HG03103 (cell line): ENCODE results near the gene ZNF784.
A peak's percentile ranks its signal among the peaks of the same experiment; 100 is the strongest.
"Not testable (repeated sequence)": the region's sequence is repeated elsewhere in the genome, so short reads cannot be mapped to it uniquely, and the experiment has no call there.

Experiments
- ATAC-seq: cut with Tn5 transposase; IDR thresholded peaks from one replicate; pipeline ENCODE4 v1.9.1; 2021; ENCODE audit warnings: low read depth; ENCODE audit not compliant: unreplicated experiment

The ZNF784 gene

DNA sequence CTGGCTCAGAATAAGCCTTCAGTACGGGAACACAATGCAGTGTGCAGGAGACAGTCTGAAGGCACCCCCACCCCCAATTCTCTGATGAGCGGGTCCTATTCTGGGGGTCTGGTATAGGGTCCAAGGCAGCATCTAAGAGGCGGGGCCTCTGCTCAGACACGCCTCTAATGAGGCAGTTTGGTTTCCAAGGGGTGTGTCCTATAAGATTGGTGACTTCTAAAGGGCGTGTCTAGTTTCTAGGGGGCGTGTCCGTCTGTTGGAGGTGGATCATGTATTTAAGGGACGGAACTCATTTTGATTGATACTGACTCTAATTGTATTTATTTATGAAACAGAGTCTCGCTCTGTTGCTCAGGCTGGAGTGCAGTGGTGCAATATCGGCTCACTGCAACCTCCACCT lies 33.7 kb downstream of the ZNF784 start:
- ATAC-seq: no peak

DNA sequence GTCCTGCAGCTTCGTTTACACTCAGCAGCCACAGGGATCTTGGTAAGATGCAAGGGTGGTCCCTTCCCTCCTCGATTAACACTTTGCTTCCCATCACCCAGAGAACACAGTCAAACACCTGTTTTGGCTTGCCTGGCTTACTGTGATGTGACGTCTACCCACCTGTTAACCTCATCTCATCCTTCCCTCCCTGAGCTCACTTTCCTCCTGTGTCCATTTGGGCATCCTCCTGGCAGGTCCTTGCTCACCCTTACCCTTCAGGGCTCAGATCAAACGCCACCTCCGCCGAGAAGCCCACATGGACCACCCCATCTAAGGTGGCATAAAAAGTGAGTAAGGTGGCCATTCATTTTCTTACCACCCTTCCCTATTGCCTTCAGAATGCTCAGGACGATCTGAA lies 34.3 kb downstream of the ZNF784 start:
- no peak for ATAC-seq

- no peak for ATAC-seq
Observed at GRCh38 chr19:55588738-55589137, 35.6 kb downstream of the ZNF784 start.

- ATAC-seq: peak; percentile 93
Observed at GRCh38 chr19:55586976-55587668, 37.2 kb downstream of the ZNF784 start.

DNA sequence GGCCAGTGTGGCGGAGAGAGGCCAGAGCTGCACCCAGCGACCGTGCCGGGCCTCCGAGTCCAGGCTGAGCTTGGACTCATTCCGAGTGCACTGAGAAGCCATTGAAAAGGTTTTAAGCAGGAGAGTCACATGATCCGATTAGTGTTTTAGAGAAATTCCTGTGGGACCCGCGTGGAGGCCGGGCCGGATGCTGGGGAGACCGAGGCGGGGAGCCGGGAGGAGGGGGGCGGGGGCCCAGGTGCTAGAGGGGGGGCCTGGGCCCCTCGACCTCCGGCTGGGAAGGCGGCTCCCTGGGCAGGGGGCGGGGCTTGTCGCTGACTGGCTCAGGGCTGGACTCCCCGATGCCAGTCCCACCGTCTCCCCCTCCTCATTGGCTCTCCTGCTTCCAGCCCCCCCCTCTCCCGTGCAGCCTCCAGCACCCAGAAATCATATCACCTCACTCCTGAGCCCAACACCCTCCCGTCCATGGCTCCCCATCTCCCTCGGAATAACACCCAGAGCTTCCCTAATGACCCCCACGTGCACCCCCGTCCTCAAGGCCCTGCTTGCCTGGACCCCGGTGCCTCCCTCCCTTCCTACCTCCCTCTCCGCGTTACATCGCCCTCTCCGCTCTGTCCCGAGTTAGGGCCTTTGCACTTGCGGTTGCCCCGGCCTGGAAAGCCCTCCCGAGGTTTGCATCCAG lies 38.6 kb downstream of the ZNF784 start:
- ATAC-seq: no peak

GRCh38 chr19:55584871-55585270 lies 39.5 kb downstream of the ZNF784 start:
- ATAC-seq: no peak

DNA sequence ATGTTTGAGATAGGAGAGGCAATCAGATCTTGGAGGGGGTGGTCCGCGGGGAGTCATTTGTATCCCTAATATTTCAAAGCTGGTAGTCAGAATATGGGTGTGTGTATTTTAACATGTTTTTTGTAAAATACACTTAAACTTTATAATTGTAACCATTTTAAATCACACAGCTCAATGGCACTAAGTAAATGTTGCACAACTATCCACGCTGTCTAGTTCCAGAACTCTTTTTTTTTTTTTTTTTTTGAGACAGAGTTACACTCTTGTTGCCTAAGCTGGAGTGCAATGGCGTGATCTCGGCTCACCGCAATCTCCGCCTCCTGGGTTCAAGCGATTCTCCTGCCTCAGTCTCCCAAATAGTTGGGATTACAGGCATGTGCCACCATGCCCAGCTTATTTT lies 40.5 kb downstream of the ZNF784 start:
- not testable (repeated sequence) for ATAC-seq

DNA sequence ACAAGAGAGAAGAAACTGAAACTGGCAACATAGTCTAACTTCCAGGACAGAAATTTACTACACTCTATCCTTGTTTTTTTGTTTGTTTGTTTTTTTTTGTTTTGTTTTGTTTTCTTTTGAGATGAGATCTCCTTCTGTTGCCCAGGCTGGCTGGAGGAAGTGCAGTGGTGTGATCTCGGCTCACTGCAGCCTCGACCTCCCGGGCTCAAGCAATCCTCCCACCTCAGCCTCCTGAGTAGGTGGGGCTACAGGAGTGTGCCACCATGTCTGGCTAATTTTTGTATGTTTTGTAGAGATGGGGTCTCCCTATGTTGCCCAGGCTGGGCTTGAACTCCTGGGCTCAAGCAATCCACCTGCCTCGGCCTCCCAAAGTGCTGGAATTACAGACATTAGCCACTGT lies 42.1 kb downstream of the ZNF784 start:
- not testable (repeated sequence) for ATAC-seq

DNA sequence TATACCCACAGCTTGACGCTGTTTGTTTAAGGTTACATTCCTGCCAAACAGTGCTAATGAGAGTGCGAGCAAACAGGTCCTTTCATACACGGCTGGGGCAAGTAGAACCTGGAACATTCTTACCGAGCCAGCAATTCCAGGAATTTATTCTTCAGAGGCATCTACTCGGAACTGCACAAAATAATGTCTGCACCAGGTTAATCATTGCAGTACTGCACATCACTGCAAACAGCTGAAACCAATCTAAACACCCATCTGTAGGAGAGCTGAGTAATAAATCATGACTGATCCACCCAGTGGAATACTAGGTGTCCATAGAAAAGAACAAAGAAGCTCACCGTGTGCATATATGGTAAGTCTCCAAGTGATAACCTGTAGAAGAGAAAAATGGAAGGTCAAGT lies 42.5 kb downstream of the ZNF784 start:
- ATAC-seq: no peak

- no peak for ATAC-seq
Observed at GRCh38 chr19:55581145-55581822, 43.1 kb downstream of the ZNF784 start.

GRCh38 chr19:55580628-55581144 lies 43.7 kb downstream of the ZNF784 start, which contains the start of gene ZNF579:
TSS of gene ZNF579 (minus strand) at chr19:55580848. CDS start at chr19:55579639, 1,209 bp downstream.
- ATAC-seq: peak; percentile 46

DNA sequence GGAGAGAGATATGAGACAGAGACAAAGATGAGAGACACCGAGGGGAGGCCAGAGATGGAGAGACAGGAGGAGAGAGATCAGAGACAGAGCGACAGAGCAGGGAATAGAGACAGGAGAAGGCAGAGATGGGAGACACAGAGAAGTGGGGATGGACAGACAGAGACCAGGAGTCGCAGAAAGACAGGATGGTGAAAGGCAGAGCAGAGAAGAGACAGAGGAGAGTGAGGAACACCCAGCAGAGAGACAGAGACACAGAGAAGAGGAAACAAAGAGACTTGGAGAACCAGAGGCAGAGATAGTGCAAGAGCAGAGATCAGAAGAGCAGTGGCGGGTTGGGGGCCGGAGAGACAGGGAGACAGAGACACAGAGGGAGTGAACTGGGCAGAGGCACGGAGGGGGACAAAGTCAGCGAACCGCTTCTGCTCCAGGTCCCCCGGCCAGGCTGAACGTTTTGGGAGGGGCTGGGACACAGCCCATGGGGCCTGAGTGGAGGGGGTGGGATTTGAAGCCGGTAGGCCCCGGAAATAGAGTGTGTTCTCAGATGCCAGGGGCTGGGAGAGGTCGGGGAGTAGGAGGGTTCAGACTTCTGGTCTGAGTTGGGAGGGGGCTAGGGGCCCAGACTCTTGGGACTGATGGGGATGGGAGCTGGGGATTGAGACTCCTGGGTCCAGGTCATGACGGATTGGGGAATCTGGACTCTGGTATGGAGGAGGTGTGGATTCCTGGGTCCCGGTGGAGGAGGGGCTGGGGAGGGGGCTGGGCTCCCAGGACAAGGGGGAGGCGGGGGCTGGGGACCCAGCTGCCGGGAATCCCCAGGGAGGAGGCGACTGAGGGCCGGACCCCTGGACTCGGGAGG lies 44.4 kb downstream of the ZNF784 start:
- ATAC-seq: no peak

DNA sequence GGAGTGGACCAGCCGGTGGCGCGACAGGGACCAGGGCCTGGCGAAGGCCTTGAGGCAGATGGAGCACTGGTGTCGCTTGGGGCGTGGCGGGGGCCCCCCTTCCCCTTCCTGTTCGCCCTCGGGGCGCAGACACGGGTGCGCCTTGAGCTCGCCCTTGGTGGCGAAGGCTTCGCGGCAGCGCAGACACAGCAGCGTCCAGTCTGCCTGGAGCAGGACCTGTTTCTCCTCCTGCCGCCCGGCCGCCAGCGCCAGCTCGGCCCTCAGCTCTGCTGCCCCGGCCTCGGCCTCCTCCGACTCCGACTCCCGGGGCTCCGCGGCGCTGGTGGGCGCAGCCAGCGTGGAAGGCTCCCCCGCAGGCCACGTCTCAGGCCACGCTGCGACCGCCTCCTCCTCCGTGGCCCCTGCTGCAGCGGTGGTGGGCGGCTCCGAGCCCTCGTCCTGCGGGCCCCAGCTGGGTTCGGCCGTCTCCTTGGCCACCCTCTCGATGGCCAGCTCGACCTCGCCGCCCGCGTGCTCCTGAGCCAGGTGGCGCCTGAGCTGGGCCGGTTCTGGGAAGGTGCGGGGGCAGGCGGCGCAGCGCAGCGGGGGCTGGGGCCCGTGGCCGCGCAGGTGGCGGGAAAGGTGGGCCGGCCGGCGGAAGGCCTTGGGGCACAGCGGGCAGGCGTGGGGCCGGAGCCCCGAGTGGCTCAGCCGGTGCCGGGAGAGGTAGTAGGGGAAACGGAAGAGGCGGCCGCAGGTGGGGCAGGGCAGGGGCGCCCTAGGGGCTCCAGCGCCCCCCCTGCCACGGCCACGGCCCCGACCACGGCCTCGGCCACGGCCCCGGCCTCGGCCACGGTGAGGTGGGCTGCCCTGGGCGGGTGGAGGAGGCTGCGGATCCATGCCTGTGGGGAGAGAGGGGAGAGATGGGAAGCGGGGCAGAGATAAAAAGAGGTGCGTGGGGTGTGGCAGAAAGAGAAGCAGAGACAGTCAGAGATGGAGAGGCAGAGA lies 45.3 kb downstream of the ZNF784 start:
- no peak for ATAC-seq

DNA sequence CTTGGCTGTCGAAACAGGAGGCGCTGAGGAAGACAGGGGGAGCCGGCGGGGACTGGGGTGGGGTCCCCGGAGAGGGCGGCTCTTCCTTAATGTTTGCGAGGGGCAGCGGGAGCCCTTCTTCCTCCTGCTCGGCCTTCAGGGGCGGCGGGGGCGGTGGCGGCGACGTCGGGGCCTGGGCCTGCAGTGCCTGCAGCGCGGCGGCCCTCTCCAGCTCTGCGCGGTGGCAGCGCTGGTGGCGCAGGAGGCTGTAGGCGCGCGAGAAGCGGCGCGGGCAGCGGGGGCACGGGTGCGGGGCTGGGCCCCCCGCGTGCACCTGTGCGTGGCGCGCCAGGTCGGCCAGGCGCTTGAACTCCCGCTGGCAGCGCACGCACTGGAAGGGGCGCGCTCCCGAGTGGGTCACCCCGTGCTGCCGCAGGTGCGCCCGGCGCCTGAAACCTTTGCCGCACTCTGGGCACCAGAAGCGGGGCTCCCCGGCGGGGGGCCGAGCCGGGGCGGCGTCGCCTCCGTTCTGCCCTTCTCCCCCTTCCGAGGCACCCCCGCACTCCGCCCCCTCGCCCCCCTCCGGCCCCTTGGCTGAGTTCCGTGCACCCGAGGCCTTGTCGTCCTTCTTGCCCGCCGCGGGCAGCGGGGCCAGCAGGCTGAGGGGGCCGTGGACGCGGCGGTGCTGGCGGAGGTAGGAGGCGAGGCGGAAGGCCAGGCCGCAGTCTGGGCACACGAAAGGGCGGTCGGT lies 46.2 kb downstream of the ZNF784 start:
- no peak for ATAC-seq

GRCh38 chr19:55576746-55577145 lies 47.6 kb downstream of the ZNF784 start:
- no peak for ATAC-seq

- ATAC-seq: not testable (repeated sequence)
Observed at GRCh38 chr19:55573929-55574328, 50.4 kb downstream of the ZNF784 start.
